Activated T-helper 2 cell treated with anti-CD3 and anti-CD28 coated beads, Interferon-gamma antibody, Interleukin-2, Interleukin-4, amounts not matched to agents 10 μg/mL and 5 μg/mL and 100 μg/mL, durations not matched to agents 14 hours and 24 hours and 36 hours (primary cell): ENCODE results near the gene ZBTB48. TPM values are rescaled to one million over a fixed set of nuclear protein-coding genes. Genes with fewer than 3 reads are reported as not detected.
"Not testable (repeated sequence)": the region's sequence is repeated elsewhere in the genome, so short reads cannot be mapped to it uniquely, and the experiment has no call there.

ENCODE experiments used
- DNase-seq: peaks from one replicate; pipeline ENCODE4 v3.0.0; 2021; ENCODE audit warnings: low spot score
- H3K27ac Mint-ChIP-seq: one replicate; pipeline ENCODE4 v1.8.0; 2021; ENCODE audit warnings: mixed read lengths
- H3K27me3 Mint-ChIP-seq: one replicate; pipeline ENCODE4 v1.8.0; 2021; ENCODE audit warnings: low read depth, mixed read lengths
- H3K36me3 Mint-ChIP-seq: one replicate; pipeline ENCODE4 v1.8.0; 2021; ENCODE audit warnings: low read depth, mixed read lengths
- H3K4me1 Mint-ChIP-seq: one replicate; pipeline ENCODE4 v1.8.0; 2021; ENCODE audit warnings: low read depth, mixed read lengths
- H3K4me3 Mint-ChIP-seq: one replicate; pipeline ENCODE4 v1.8.0; 2021; ENCODE audit warnings: low read depth, mild to moderate bottlenecking, moderate library complexity, mixed read lengths
- H3K9me3 Mint-ChIP-seq: one replicate; pipeline ENCODE4 v1.8.0; 2021; ENCODE audit warnings: mixed read lengths
- intact Hi-C: fragments of 100-400 bp; cut with micrococcal nuclease; formaldehyde crosslinking; loops from one replicate; pipeline ENCODE4 v1.15.1; 2023
- total RNA-seq: library from RNA; stranded (reverse); gene quantifications from 2 replicates; pipeline ENCODE4 v1.2.3, GENCODE V29; 2022

Gene ZBTB48
- total RNA-seq, 1 donor from 2014 or later = 26.3 TPM

DNA sequence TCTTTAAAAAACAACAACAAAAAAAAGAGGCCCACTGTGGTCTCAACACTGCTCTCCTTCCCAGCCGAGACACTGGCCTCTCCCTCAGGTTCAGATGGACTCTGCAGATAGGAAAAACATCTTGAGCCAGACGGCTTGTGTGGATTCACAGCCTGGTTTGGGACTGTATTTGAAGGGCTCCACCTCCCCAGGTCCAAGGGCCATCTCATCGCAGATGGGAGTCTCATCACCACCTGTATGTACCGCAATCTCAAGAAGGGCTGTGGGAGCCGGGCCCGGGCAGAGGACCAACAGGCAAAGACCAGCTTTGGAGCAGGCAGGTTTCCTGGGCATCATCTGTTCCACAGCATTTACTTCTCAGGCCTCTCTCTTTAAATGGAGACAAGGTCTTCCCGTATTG, 10.3 kb downstream of the ZBTB48 start:
- intact Hi-C loops = no loop called here
- Mint-ChIP-seq H3K27ac (no peak overlapping the region), H3K4me3 (no peak overlapping the region), H3K4me1 (peaks cover 6% of the 10 kb centered on the region), H3K9me3 (no peaks in the 10 kb centered on the region), H3K36me3 (peaks cover 38% of the 10 kb centered on the region), H3K27me3 (no peaks in the 10 kb centered on the region)
- no peak for DNase-seq

DNA sequence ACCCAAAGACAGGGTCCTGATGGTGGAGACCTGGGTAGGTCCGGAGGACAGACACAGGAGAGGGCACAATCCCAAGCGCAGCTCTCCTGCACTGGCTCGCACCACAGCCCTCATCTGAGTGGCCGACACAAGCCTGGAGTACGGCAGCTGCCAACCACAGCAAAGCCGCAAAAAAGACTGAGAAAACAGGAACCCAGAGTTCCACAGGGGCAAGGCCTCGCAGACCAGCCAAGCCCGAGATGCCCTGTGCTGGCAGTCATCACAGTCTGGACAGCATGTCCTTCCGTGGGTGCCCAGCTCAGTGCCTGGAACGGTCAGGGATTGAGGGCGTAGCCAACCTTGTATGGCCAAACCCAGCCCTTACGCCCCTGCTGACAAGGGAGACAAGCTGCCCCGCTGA, 11.4 kb downstream of the ZBTB48 start:
- no peak for DNase-seq
- Mint-ChIP-seq H3K27ac (no peak overlapping the region), H3K4me3 (no peak overlapping the region), H3K4me1 (peaks cover 6% of the 10 kb centered on the region), H3K27me3 (no peaks in the 10 kb centered on the region), H3K36me3 (peaks cover 49% of the 10 kb centered on the region), H3K9me3 (no peaks in the 10 kb centered on the region)
- intact Hi-C loops = no loop called here

DNA sequence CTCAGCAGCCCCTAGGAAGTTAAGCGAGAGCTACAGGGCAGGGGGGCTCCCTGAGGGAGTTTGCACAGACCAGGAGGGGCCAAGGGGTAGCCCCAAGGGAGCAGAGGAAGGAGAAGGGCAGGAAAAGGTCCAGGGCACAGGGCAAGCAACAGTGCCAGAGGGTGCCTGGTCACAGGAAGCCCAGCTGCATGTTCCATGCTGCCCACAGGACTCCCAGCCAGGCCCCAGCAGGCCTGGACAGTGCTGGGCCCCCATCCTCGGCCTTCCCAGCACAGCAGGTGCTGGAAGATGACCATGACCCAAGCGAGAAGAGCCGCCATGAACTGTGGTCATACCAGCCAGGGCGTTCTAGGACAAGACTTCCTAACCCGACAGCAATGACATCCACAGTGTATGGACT, 11.8 kb downstream of the ZBTB48 start:
- H3K27me3 Mint-ChIP-seq = no peaks in the 10 kb centered on the region
- intact Hi-C loops = no loop called here
- no peak overlapping the region for H3K4me3 Mint-ChIP-seq
- H3K36me3 Mint-ChIP-seq = peaks cover 53% of the 10 kb centered on the region
- H3K27ac Mint-ChIP-seq = no peak overlapping the region
- peaks cover 6% of the 10 kb centered on the region for H3K4me1 Mint-ChIP-seq
- no peak for DNase-seq
- H3K9me3 Mint-ChIP-seq = no peaks in the 10 kb centered on the region

DNA sequence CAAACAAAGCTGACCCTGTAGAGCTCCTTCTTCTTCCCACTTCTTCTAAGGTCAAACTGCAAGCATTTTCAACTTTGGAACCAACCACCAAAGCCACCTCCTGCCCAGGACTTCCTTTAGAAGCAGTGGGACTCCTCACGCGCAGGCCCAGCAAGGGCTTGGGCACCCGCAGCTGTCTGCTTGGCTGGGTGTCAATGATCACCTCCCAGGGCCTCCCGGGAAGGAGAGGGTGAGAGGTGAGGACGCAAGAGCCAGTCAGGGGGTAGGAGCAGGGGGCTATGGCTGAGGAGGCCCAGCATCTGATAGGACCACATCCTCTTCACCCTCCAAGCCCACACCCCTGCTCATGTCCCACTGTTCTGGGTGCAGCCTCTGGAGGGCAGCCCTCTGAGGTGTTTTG, 12.6 kb downstream of the ZBTB48 start:
- Mint-ChIP-seq H3K4me1 (peaks cover 5% of the 10 kb centered on the region), H3K9me3 (no peaks in the 10 kb centered on the region), H3K27me3 (no peaks in the 10 kb centered on the region), H3K36me3 (peaks cover 60% of the 10 kb centered on the region), H3K27ac (no peak overlapping the region), H3K4me3 (no peak overlapping the region)
- no peak for DNase-seq
- intact Hi-C loops = no loop called here

DNA sequence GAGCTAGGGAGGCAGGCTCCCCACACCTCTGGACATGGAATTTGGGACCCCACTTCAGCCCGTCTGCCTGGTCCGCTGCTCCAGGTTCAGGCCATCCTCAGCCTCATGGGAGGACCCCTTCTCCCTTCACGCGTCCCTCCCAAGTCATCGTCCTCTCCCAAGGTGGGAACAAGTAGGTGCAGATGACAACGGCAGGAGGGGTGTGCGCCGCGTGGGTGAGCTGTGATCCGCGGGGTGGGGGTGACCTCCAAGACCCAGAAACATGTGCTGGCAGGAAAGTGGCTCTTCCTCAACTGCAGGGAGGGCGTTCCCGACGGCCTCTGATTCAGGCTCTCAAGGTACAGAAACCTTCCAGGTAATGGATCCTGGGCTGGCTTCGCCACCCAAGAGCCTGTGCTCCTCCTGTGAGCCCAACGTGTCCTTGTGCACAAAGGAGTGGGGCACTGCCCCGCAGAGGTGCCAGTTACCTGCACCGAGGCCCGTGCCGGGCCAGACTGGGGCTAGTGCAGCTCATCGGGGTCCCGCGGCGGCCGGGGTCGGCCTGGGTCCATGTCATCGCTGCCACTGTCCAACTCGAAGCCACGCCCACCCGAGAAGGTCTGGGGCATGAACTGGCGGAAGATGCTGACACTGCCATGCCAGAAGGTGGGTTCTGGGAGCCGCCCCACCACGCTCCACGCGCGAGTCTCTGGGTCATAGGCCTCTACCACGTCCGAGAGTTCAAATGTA, 13.2 kb downstream of the ZBTB48 start:
- Mint-ChIP-seq H3K27me3 (no peaks in the 10 kb centered on the region), H3K27ac (no peak overlapping the region), H3K36me3 (peaks cover 62% of the 10 kb centered on the region), H3K4me1 (peaks cover 5% of the 10 kb centered on the region), H3K4me3 (no peak overlapping the region), H3K9me3 (no peaks in the 10 kb centered on the region)
- DNase-seq = no peak
- intact Hi-C loops = no loop called here

DNA sequence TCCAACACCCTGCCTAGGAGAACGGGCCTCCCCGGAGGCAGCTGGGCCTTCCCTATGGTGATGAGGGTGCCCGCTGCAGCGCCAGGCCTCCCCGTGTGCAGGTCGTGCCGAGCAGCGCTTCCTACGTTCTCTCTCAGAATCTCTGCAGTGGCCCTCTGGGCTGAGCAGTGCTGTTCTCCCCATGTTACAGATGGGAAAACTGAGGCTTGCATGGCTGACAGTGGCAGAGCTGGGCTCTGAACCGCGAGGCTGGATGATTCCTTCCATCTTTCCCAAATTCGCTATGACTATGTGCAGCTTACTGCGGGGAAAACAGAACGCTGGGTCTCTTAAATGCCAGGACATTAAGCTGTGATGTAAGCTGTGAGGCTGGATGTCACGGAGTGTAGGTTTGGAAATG, 14.0 kb downstream of the ZBTB48 start:
- Mint-ChIP-seq H3K4me1 (peaks cover 5% of the 10 kb centered on the region), H3K27ac (no peak overlapping the region), H3K27me3 (no peaks in the 10 kb centered on the region), H3K36me3 (peaks cover 60% of the 10 kb centered on the region), H3K9me3 (no peaks in the 10 kb centered on the region), H3K4me3 (no peak overlapping the region)
- no peak for DNase-seq
- intact Hi-C loops = no loop called here

DNA sequence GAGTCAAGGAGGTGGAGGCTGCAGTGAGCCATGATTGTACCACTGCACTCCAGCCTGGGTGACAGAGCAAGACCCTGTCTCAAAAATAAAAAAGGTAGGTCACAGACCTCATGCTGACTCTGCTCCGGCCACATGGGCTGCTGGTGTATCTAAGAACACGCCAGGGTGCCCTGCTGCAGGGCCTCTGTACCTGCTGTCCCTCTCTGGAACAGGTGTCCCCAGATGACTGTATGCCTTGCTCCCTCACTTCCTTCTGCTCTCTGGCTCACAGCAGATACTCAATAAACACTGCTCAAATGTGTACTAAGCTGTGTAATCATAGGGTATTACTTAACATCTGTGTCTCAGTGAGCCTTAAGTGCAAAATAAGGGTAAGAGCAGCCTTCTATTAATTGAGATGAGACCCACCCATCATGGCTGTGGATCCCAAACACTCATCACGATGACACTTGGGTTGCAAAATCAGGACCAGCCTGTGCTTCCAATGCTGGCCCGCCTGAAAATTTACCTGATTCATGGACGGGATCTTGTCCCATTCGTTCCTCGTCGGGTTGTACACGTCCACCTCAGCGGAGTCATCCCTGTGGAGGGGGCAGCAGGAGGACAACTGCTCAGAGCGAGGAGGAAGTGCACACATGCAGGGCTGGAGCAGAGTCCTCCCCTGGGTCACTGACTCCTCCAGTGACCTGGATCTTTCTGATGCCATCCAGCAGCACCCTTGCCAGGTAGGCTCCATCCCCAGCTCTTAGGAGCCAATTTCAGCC, 15.4 kb downstream of the ZBTB48 start:
- Mint-ChIP-seq H3K27ac (no peak overlapping the region), H3K36me3 (peaks cover 67% of the 10 kb centered on the region), H3K4me3 (no peak overlapping the region), H3K9me3 (no peaks in the 10 kb centered on the region), H3K4me1 (peaks cover 16% of the 10 kb centered on the region), H3K27me3 (no peaks in the 10 kb centered on the region)
- intact Hi-C loops = no loop called here
- DNase-seq = no peak

DNA sequence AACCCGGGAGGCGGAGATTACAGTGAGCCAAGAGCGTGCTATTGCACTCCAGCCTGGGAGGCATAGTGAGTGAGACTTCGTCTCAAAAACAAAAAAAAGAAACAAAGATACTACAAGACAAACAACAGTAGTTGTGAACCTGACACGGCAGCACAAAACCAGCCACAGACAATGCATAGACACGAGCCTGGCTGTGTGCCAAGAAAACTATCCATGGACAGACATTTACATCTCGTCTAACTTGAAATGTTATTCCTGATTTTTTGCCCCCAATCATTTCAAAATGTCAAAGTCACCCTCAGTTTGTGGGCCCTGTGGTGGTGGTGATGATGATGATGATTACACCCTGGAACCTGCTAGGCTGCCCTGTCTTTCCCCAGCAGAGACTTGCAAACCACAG, 16.6 kb downstream of the ZBTB48 start:
- intact Hi-C loops = no loop called here
- Mint-ChIP-seq H3K4me3 (no peak overlapping the region), H3K4me1 (peaks cover 19% of the 10 kb centered on the region), H3K9me3 (no peaks in the 10 kb centered on the region), H3K36me3 (peaks cover 72% of the 10 kb centered on the region), H3K27me3 (no peaks in the 10 kb centered on the region), H3K27ac (no peak overlapping the region)
- no peak for DNase-seq

DNA sequence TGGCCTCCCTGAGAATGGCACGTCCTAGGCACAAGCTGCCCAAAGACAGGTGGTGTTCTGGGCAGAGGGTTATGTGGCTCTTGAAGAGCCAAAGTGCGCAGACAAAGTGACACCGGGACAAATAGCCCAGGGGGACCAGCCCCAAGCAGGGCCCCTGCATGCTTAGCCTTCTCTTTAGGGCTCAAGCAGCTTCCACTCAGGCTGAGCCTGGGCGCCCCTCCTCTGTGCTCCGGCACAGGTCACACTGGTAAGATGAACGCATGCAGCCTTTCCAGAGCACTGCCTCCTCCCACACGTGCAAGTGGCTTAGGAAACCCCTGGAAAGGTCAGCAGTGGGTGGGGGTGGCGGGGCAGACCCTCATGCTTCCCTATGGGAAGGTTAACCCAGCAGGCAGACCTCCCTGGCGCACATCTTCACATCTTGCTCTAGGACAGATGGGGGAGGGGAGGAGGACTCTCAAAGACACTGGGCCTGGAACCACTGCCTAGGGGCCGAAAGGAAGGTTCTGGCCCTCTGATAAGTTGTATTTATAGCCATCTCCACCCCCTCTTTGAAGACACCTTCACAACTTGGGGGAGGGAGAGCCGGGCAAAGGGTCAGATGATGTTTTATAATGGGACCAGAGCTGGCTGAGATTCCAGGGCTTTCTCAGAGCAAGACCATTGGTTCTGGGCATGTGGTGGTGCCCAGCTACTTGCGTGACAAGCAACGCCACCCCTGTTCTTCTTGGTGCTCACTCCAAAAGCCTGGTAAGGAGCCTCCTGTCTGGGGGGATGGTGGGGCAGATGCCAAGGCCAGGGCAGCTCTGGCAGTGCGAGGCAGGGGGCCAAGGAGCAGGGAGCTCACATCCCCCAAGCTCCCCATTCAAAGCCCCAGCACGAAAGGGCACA, 17.3 kb downstream of the ZBTB48 start:
- Mint-ChIP-seq H3K27ac (no peak overlapping the region), H3K9me3 (no peaks in the 10 kb centered on the region), H3K4me1 (peaks cover 17% of the 10 kb centered on the region), H3K36me3 (peaks cover 72% of the 10 kb centered on the region), H3K4me3 (no peak overlapping the region), H3K27me3 (no peaks in the 10 kb centered on the region)
- DNase-seq = no peak
- intact Hi-C loops = no loop called here

DNA sequence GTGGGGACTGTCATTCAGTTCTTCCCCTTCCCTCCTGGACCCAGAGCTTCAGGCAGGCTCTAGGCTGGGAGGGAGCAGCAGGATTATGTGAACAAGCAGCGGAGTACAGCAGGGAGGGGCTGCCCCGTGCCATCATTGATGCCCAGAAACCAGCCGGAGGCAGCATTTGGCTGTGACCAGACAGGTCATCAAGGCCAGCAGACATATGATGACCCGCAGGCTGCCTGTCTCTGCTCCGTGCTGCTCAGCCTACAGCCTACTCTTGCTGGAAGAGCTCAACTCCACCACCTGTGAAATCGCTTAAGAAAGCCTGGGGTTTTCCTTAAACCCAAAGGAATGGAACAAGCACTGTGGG, 18.0 kb downstream of the ZBTB48 start:
- H3K36me3 Mint-ChIP-seq = peaks cover 72% of the 10 kb centered on the region
- no peaks in the 10 kb centered on the region for H3K27me3 Mint-ChIP-seq
- intact Hi-C loops = no loop called here
- H3K4me3 Mint-ChIP-seq = no peak overlapping the region
- no peak overlapping the region for H3K27ac Mint-ChIP-seq
- no peak for DNase-seq
- no peaks in the 10 kb centered on the region for H3K9me3 Mint-ChIP-seq
- peaks cover 17% of the 10 kb centered on the region for H3K4me1 Mint-ChIP-seq

DNA sequence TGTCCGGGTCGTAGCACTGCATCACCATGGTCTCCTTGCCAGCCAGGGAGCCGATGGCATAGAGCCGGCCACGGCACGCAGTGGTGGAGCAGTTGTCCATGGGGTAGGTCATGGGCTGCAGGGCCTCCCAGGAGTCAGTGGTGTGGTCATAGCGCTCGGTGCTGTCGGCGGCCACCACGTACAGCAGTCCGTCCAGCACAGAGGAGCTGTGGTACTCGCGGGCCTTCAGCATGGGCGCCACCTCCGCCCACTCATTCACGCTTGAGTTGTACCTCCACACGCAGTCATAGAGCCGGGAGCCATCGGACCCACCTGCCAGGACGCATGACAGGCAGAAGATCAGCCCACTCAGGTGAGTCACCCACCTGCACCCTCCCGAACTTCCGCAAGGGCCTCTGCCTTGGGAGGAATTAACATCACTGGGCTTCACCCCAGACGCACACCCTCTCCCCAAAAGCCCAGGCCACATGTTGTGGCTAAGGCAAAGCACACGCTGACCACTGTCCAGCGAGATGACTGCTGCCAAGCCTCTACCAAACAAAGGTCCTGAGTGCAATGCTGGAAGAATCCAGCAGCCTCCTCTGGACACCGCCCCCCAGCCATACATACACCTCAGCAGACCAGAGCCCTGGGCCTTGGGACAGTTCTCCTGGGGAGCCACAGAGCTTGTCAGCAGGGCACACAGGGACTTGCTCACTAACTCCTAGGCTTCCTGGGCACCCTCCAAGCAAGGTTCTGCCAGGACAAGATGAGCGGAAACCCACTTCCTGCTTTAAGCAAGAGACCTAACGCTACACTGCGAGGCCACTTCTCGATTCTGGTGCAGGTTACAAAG, 19.6 kb downstream of the ZBTB48 start:
- peak; percentile 30 for DNase-seq
- H3K4me3 Mint-ChIP-seq = peak overlapping the region; percentile 78
- H3K9me3 Mint-ChIP-seq = no peaks in the 10 kb centered on the region
- peak overlapping the region; percentile 59 for H3K27ac Mint-ChIP-seq
- no peaks in the 10 kb centered on the region for H3K27me3 Mint-ChIP-seq
- intact Hi-C loops = no loop called here
- peaks cover 59% of the 10 kb centered on the region for H3K36me3 Mint-ChIP-seq
- peaks cover 20% of the 10 kb centered on the region for H3K4me1 Mint-ChIP-seq

DNA sequence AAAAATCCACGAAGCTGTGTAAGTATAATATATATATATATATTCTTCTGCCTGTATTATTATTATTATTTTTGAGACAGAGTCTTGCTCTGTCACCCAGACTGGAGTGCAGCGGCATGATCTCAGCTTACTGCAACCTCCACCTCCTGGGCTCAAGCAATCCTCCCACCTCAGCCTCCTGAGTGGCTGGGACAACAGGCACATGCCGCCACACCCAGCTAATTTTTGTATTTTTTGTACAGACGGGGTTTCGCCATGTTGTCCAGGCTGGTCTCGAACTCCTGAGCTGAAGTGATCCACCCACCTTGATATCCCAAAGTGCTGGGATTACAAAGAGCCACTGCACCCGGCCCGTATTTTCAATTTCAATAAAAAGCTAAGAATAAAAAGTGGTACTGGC, 20.2 kb downstream of the ZBTB48 start:
- intact Hi-C loops, H3K27me3 Mint-ChIP-seq, DNase-seq, H3K9me3 Mint-ChIP-seq: not testable (repeated sequence)
- Mint-ChIP-seq H3K27ac (peak overlapping the region; percentile 97), H3K36me3 (peaks cover 54% of the 10 kb centered on the region), H3K4me3 (peak overlapping the region; percentile 96), H3K4me1 (peaks cover 21% of the 10 kb centered on the region)
